ENCODE measurements around the gene TINCR.

TINCR gene

GRCh38 chr19:5588906-5589676 lies 21.3 kb upstream of the TINCR start:
- DNase-seq (ENCODE audit: low spot score): no peak

GRCh38 chr19:5588441-5588840 lies 20.7 kb upstream of the TINCR start:
- peak; percentile 49 for DNase-seq (ENCODE audit: low spot score)

GRCh38 chr19:5587661-5588060 lies 19.9 kb upstream of the TINCR start:
- no peak for DNase-seq (ENCODE audit: low spot score)

DNA sequence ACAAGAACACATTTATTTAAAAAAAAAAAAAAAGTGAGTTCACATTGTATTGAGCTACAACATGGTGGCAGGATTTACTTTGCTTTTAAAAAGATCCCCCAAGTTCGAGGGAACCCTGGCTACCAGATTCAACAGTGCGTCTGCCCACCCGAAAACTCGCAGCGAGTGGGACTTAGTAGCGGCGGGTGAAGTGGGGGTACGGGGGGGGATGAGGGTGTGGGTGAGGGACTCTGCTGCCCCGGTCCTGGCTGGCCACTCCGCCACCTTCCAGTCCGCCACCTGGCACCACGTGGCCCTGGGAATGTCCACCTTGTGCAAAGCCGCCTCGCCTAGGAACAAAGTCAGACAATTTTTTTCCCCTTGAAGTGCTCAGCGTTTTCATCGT lies 19.3 kb upstream of the TINCR start:
- no peak for DNase-seq (ENCODE audit: low spot score)

GRCh38 chr19:5586300-5587070 lies 18.7 kb upstream of the TINCR start:
- peak; percentile 10 for DNase-seq (ENCODE audit: low spot score)

DNA sequence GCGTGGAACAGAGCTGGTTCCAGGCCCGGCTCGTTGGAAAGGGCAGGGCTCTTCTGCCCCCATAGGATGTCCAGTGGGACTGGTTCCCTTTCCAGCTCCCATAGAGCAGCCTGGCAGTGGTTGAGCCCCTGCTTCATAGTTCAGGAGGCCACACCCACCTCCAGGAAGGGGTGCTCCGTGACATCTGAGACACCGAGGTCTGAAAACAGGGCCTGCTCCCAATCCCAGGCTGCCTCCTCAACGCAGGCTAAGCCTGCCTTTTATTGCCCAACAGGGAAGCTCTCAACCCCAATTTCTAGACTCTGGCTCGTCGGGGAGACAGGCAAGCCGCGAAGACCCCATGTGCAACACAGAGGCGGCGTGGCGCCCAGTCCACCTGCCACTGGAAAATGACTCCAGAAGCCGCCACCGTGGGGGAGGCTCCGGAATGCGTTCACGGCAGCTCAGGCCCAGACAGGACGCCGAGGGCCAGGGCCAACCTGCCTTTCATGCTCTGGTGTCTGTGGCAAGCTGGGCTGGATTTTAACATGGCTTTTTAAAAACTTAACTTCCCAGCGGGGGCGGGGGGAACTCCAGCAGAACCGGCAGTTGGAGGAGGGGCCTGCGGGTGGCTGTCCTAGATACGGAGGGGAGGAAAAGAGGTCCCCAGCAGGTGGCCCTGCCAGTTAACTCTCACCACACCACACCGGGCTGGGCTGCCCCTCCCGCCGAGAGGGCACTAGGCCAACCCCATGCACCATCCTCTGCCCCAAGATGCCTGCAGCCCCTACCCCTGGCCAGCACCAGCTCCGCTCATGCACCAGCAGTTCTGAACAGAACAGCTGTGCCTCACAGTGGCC lies 17.9 kb upstream of the TINCR start:
- peak; percentile 52 for DNase-seq (ENCODE audit: low spot score)

- DNase-seq (ENCODE audit: low spot score): no peak
These were observed 12.4 kb upstream of the TINCR start for GRCh38 chr19:5580161-5580571.

DNA sequence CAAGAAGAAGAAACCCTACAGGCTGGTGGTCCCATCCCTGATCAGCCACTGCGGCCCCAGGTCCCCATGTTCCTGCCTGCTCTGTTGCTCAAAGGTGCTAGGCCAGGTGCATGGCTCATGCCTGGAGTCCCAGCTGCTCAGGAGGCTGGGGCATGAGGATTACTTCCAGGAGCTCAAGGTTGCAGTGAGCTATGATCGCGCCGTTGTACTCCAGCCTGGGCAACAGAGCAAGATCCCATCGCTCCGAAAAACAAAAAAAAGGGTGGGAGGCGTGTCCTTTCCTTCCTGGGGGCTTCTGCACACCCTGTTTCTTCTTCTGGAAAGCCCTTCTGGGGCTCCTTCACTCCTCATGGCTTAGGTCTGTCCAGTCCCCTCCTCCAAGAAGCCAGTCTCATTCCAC lies 11.9 kb upstream of the TINCR start:
- DNase-seq (ENCODE audit: low spot score): no peak

DNA sequence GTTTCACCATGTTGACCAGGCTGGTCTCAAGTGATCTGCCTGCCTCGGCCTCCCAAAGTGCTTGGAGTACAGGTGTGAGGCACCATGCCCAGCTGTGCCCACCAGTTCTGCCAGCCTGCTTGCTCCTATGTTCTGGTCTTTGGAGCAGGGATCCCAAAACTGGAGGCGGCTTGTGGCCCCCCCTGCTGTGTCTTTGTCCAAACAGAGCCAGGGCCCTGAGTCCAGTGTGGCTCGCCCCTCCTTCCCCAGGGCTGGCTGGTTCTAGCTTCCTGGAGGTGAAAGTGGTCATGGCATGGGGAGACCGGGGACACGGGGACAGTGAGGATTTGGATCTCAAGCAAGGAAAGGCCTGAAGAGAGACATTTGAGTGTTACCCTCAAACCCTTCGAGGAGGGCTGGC lies 11.5 kb upstream of the TINCR start:
- DNase-seq (ENCODE audit: low spot score): no peak

- peak; percentile 52 for DNase-seq (ENCODE audit: low spot score)
These were observed 10.5 kb upstream of the TINCR start for GRCh38 chr19:5578097-5578846.

- no peak for DNase-seq (ENCODE audit: low spot score)
These were observed 7.8 kb upstream of the TINCR start for GRCh38 chr19:5575590-5575989.

DNA sequence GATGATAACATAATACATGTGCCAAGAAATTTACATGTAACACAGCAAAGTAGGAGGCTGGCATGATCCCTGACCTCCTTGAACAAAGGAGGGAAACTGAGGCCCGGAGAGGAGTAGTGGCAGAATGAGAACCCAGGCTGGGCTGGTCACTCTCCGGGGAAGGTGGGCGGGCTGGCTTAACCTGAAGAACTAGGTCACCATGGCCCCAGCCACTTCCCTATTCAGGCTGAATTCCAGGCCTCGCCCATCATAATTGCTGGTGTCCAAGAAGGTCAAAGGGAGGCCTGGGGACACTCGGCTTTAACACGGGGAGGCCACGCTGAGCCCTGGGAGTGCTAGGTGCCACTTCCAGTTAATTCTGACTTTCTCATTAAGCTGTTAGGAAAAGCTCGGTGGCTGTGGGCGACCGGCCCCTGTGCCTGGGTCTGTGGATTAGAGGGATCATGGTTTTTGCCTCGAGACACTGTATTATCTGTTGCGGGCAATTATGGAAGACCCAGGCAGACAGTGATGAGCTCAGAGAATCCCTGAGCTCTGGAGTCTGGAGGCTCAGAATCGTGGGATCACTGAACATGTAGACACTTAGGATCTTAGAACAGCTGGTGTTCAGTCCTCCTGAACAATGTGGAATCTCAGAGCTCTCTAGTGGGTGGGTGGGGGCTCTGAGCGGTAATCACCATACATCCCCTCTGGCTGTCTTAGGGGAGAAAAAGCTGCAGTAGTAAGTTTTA lies 5.0 kb upstream of the TINCR start:
- no peak for DNase-seq (ENCODE audit: low spot score)

GRCh38 chr19:5571777-5572176 lies 4.0 kb upstream of the TINCR start:
- DNase-seq (ENCODE audit: low spot score): no peak

GRCh38 chr19:5567970-5568407 lies 236 bp upstream of the TINCR start:
- DNase-seq (ENCODE audit: low spot score): no peak

GRCh38 chr19:5564930-5565329 lies 2.8 kb downstream of the TINCR start:
- DNase-seq (ENCODE audit: low spot score): no peak

DNA sequence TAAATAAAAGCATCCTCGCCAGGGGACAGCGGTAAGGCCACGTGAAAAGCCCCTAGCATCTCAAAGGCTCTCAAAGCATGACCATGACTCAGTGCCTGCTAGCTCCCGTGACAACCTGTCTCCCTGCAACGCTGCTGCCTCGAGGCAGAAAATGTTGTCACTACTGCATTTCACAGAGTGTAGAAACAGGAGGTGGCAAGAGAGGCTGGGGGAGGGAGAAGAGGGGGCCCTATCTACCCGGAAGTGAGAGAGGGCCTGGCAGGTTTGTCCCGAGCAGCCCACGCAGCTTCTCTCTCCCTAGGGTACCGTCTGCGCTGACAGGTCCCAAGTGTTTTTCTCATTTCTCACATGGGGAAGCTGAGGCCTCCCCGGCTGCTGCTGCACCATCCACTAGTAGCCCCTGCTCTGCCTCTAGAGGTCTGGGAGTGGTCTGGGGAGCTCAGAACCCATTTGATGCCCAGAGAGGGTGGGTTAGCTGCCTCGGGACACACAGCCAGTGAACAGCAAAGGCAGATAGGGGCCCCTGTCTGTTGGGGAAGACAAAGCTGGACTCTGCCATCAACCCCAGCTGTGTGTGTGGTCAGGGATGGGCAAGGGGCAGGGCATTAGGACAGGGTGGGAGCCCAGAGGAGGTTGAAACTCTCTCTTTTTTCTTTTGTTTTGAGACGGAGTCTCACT lies 3.7 kb downstream of the TINCR start:
- no peak for DNase-seq (ENCODE audit: low spot score)

DNA sequence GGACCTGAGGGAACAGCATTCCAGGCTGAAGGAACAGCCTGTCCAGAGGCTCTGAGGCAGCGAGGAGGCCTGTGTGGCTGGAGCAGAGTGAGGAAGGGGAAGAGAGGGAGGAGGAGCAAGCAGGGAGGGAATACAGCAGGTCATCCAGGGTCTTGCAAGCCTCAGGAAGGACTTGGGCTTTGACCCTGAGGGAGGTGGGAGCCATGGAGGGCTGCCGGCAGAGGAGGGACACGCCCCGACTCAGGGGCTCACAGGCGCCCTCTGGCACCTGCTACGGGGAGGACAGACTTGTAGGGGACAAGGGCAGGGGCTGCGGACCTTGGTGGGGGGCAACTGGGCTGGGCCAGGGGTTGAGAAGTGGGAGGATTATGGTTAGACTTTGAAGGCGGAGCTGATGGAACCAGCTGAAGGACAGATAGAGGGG lies 4.7 kb downstream of the TINCR start:
- no peak for DNase-seq (ENCODE audit: low spot score)

DNA sequence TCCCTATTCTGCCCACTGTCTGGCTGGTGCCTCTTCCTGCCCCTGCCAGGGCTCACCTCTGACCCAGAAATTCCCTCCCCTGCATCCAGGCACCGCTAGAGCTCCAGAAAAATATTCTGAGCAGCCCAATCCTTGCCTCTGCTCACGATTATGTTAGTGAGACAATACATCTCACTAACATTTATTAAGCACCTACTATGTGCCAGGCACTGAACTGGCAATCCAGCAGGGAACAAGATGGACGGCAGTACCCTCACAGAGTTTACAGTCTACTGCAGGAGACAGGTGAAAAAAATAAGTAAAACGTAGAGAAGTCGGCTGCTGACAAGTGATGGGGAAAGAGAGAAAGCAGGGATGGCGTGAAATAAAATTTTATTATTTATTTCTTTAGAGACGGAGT lies 5.5 kb downstream of the TINCR start:
- DNase-seq (ENCODE audit: low spot score): no peak

DNA sequence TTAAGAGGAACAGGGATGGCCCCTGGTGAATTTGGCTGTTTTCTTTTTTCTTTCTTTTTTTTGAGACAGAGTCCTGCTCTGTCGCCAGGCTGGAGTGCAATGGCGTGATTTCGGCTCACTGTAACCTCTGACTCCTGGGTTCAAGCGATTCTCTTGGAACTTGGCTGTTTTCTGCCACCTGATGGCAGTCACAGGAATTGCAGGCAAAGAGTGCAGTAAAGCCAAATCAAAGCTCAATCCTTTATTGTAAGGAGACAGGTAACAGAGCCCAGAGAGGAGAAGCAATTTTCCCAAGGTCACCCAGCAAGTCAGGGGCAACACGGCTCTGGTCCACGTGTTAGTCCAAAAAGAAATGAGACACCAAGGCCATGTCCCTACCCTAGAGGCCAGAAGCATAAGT lies 6.2 kb downstream of the TINCR start:
- no peak for DNase-seq (ENCODE audit: low spot score)

- no peak for DNase-seq (ENCODE audit: low spot score)
These were observed 7.6 kb downstream of the TINCR start for GRCh38 chr19:5560156-5560555.

DNA sequence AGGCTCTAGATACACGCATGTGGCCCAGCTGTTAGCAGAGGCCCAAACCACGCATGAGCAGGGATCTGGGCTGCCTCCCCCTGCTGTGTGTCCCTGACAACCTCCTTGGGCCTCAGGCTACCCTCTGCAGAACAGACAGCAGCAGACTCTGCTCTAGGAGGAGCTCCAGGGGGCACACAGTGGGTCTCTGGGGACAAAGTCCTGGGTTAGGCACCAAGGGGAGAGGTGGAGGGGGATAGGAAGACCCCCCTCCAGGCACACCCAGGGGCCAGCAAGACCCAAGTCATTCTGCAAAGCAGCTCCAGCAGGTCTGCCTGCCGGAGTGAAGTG lies 8.0 kb downstream of the TINCR start:
- DNase-seq (ENCODE audit: low spot score): no peak
